GM19467 (cell line): ENCODE measurements around the gene RPL13.
A peak's percentile ranks its signal among the peaks of the same experiment; 100 is the strongest.

Experiments
- ATAC-seq: cut with Tn5 transposase; IDR thresholded peaks from one replicate; pipeline ENCODE4 v1.9.1; 2021; ENCODE audit warnings: mild to moderate bottlenecking, moderate library complexity; ENCODE audit not compliant: unreplicated experiment

Gene RPL13

GRCh38 chr16:89544713-89545043 is 15.8 kb upstream of the RPL13 start:
- no peak for ATAC-seq

- no peak for ATAC-seq
Observed at GRCh38 chr16:89545044-89545830, 15.2 kb upstream of the RPL13 start.

GRCh38 chr16:89545831-89546574 is 14.5 kb upstream of the RPL13 start:
- ATAC-seq = no peak

- ATAC-seq = no peak
Observed at GRCh38 chr16:89546781-89547180, 13.7 kb upstream of the RPL13 start.

GRCh38 chr16:89547291-89547690 is 13.2 kb upstream of the RPL13 start:
- ATAC-seq = no peak

- ATAC-seq = no peak
Observed at GRCh38 chr16:89547860-89548259, 12.6 kb upstream of the RPL13 start.

- no peak for ATAC-seq
Observed at GRCh38 chr16:89548344-89549006, 12.0 kb upstream of the RPL13 start.

GRCh38 chr16:89549007-89549700 is 11.3 kb upstream of the RPL13 start:
- no peak for ATAC-seq

- no peak for ATAC-seq
Observed at GRCh38 chr16:89550421-89551007, 10.0 kb upstream of the RPL13 start.

GRCh38 chr16:89552329-89552728 is 8.2 kb upstream of the RPL13 start:
- no peak for ATAC-seq

GRCh38 chr16:89552913-89553312 is 7.6 kb upstream of the RPL13 start:
- ATAC-seq = no peak

GRCh38 chr16:89553733-89554132 is 6.7 kb upstream of the RPL13 start:
- no peak for ATAC-seq

GRCh38 chr16:89554343-89554742 is 6.1 kb upstream of the RPL13 start:
- ATAC-seq = no peak

- ATAC-seq = no peak
Observed at GRCh38 chr16:89555265-89555664, 5.2 kb upstream of the RPL13 start.

- no peak for ATAC-seq
Observed at GRCh38 chr16:89555780-89556179, 4.7 kb upstream of the RPL13 start.

- no peak for ATAC-seq
Observed at GRCh38 chr16:89556750-89557689, 3.5 kb upstream of the RPL13 start.

GRCh38 chr16:89557690-89558490 is 2.6 kb upstream of the RPL13 start:
- no peak for ATAC-seq

- peak; percentile 4 for ATAC-seq
Observed at GRCh38 chr16:89561142-89561883, 831 bp downstream of the RPL13 start.
